HCT116 (cell line): Measurements from ENCODE around the gene TCF7L2. TPM values are rescaled to one million over a fixed set of nuclear protein-coding genes. Genes with fewer than 3 reads are reported as not detected.

Experiments used
- ATAC-seq: fragments of 200-7000 bp; cut with Tn5 transposase; 2 replicates; pipeline ENCODE4 v1.9.1; 2020; ENCODE audit warnings: mild to moderate bottlenecking, moderate library complexity
- BruUV-seq: library from RNA; stranded (reverse); fragments of 400-500 nt; replicated peaks from 2 replicates; lab custom pipeline; 2021; lab: Mats Ljungman, UMichigan
- CTCF ChIA-PET: fragments of 300-600 bp; sonication (Branson Sonifier 250); formaldehyde crosslinking; loops from one replicate; lab custom pipeline; 2021; ENCODE audit warnings: antibody characterized with exemption; lab: Charles Lee
- POLR2A ChIA-PET: fragments of 300-600, 350-600 bp; sonication (Branson Sonifier 250); formaldehyde crosslinking; loops from one replicate; lab custom pipeline; 2021; ENCODE audit warnings: antibody characterized with exemption; lab: Charles Lee
- RAD21 ChIA-PET, 2 experiments: fragments of 300-600 bp; sonication (Branson Sonifier 250); formaldehyde crosslinking; loops; one replicate each; lab custom pipeline; 2023; ENCODE audit warnings: low total read pairs in 2 of 2; ENCODE audit not compliant: uncharacterized antibody in 2 of 2, unreplicated experiment in 2 of 2, low non-redundant PET in 1 of 2; lab: Charles Lee
- DNase-seq: peaks from one replicate; pipeline ENCODE4 v3.0.0-alpha.2; 2010; ENCODE audit warnings: low read depth, low spot score
- H2AFZ ChIP-seq: fragments of 200-600 bp; shearing (Covaris generic), sonication (generic); 2 replicates; pipeline ENCODE4 v1.6.1; 2017; ENCODE audit warnings: low read depth, mixed run types, mixed read lengths, antibody characterized with exemption, low read length; ENCODE audit not compliant: poor library complexity, severe bottlenecking
- H3K27ac ChIP-seq: 2 replicates; pipeline ENCODE4 v1.5.1; 2012; ENCODE audit warnings: low read depth, low read length
- H3K27me3 ChIP-seq: fragments of 200-600 bp; sonication (generic); 2 replicates; pipeline ENCODE4 v1.6.1; 2016; ENCODE audit warnings: mixed run types, low read length, mixed read lengths; ENCODE audit not compliant: insufficient read depth
- H3K36me3 ChIP-seq, 2 experiments: fragments of 200-500 bp in 1 of 2; fragments of 200-600 bp in 1 of 2; sonication (Bioruptor generic) in 1 of 2; sonication (generic) in 1 of 2; 2 replicates each; pipeline versions ENCODE4 v1.5.1 to v1.6.1; 2014 to 2016; ENCODE audit warnings: low read length in 2 of 2, inconsistent platforms in 1 of 2, mixed read lengths in 1 of 2, mixed run types in 1 of 2; ENCODE audit not compliant: insufficient read depth in 2 of 2, control insufficient read depth in 1 of 2
- H3K4me1 ChIP-seq, 2 experiments: fragments of 200-600 bp in 1 of 2; sonication (generic) in 1 of 2; 2 replicates each; pipeline versions ENCODE4 v1.5.1 to v1.6.1; 2012 to 2017; ENCODE audit warnings: low read length in 2 of 2, inconsistent platforms in 1 of 2, mild to moderate bottlenecking in 1 of 2, mixed read lengths in 1 of 2, mixed run types in 1 of 2, moderate library complexity in 1 of 2; ENCODE audit not compliant: insufficient read depth in 2 of 2, control insufficient read depth in 1 of 2
- H3K4me2 ChIP-seq: fragments of 200-600 bp; sonication (generic); 2 replicates; pipeline ENCODE4 v1.6.1; 2017; ENCODE audit warnings: mixed run types, low read length, mixed read lengths
- H3K4me3 ChIP-seq, 2 experiments: fragments of 200-600 bp in 1 of 2; sonication (generic) in 1 of 2; replicated peaks in 1 of 2; 2 replicates each; pipeline ENCODE4 v1.5.1; 2011 to 2016; ENCODE audit warnings: low read length in 2 of 2, control low read depth in 1 of 2, low read depth in 1 of 2, mild to moderate bottlenecking in 1 of 2, mixed read lengths in 1 of 2, mixed run types in 1 of 2
- H3K79me2 ChIP-seq: fragments of 200-600 bp; sonication (generic); 2 replicates; pipeline ENCODE4 v1.6.1; 2017; ENCODE audit warnings: mild to moderate bottlenecking, mixed run types, low read length, moderate library complexity, mixed read lengths; ENCODE audit not compliant: insufficient read depth
- H3K9ac ChIP-seq: fragments of 200-600 bp; sonication (generic); 2 replicates; pipeline ENCODE4 v1.6.1; 2016; ENCODE audit warnings: low read length, mixed read lengths
- H3K9me2 ChIP-seq: fragments of 200-600 bp; sonication (generic), shearing (Covaris generic); 2 replicates; pipeline ENCODE4 v1.6.1; 2017; ENCODE audit warnings: mixed run types, mild to moderate bottlenecking, moderate library complexity; ENCODE audit not compliant: insufficient read depth
- H3K9me3 ChIP-seq, 2 experiments: fragments of 200-500 bp in 1 of 2; fragments of 200-600 bp in 1 of 2; sonication (Bioruptor generic) in 1 of 2; sonication (generic) in 1 of 2; 2 replicates each; pipeline ENCODE4 v1.6.1; 2014 to 2017; ENCODE audit warnings: low read length in 2 of 2, mixed read lengths in 2 of 2, inconsistent platforms in 1 of 2, low read depth in 1 of 2, mild to moderate bottlenecking in 1 of 2, mixed run types in 1 of 2, moderate library complexity in 1 of 2; ENCODE audit not compliant: control insufficient read depth in 1 of 2, insufficient read depth in 1 of 2
- H4K20me1 ChIP-seq: fragments of 200-600 bp; sonication (generic), shearing (Covaris generic); 2 replicates; pipeline ENCODE4 v1.6.1; 2017; ENCODE audit warnings: mixed run types, mild to moderate bottlenecking, moderate library complexity; ENCODE audit not compliant: insufficient read depth
- ATF3 ChIP-seq: IDR thresholded peaks from 2 replicates; pipeline ENCODE4 v1.6.1; 2012
- CBX3 ChIP-seq: IDR thresholded peaks from 2 replicates; pipeline ENCODE4 v1.6.1; 2012; ENCODE audit warnings: low read depth
- CTCF ChIP-seq, 3 experiments: fragments of 200-600 bp in 1 of 3; sonication (generic) in 1 of 3; IDR thresholded peaks in 2 of 3; conservative IDR thresholded peaks in 1 of 3; 2 replicates each; pipeline ENCODE4 v1.5.1; 2012 to 2017; ENCODE audit warnings: low read depth in 2 of 3, low read length in 2 of 3, antibody characterized with exemption in 1 of 3, borderline replicate concordance in 1 of 3, control low read depth in 1 of 3, mild to moderate bottlenecking in 1 of 3, mixed read lengths in 1 of 3, mixed run types in 1 of 3, moderate library complexity in 1 of 3; ENCODE audit not compliant: insufficient read depth in 1 of 3
- EGR1 ChIP-seq: IDR thresholded peaks from 2 replicates; pipeline ENCODE4 v1.6.1; 2012; ENCODE audit warnings: low read depth
- ELF1 ChIP-seq: IDR thresholded peaks from 2 replicates; pipeline ENCODE4 v1.6.1; 2012; ENCODE audit warnings: low read depth, borderline replicate concordance
- EZH2phosphoT487 ChIP-seq: fragments of 200-600 bp; IDR thresholded peaks from 2 replicates; pipeline ENCODE4 v1.6.1; 2018; ENCODE audit warnings: antibody characterized with exemption, borderline replicate concordance
- FOSL1 ChIP-seq: IDR thresholded peaks from 2 replicates; pipeline ENCODE4 v1.6.1; 2012; ENCODE audit warnings: low read depth
- JUND ChIP-seq: IDR thresholded peaks from 2 replicates; pipeline ENCODE4 v1.6.1; 2012
- POLR2A ChIP-seq: IDR thresholded peaks from 2 replicates; pipeline ENCODE4 v1.7.0; 2011; ENCODE audit warnings: borderline replicate concordance; ENCODE audit not compliant: insufficient read depth, insufficient read length; ENCODE audit errors: extremely low read depth
- SIN3A ChIP-seq: IDR thresholded peaks from 2 replicates; pipeline ENCODE4 v1.6.1; 2012; ENCODE audit warnings: low read depth
- SP1 ChIP-seq: IDR thresholded peaks from 2 replicates; pipeline ENCODE4 v1.6.1; 2012; ENCODE audit warnings: low read depth
- SRF ChIP-seq: IDR thresholded peaks from 2 replicates; pipeline ENCODE4 v1.6.1; 2012; ENCODE audit warnings: low read depth
- ZFX ChIP-seq: fragments of 450-650 bp; IDR thresholded peaks from 2 replicates; pipeline ENCODE4 v1.6.1; 2017
- intact Hi-C: fragments of 100-400 bp; cut with micrococcal nuclease; formaldehyde crosslinking; loops from 2 replicates; pipeline ENCODE4 v1.10.0; 2022
- total RNA-seq: library from RNA; stranded (reverse); gene quantifications from one replicate; pipeline ENCODE4 v1.2.1, GENCODE V29; 2021; ENCODE audit not compliant: unreplicated experiment
- TF ChIP-seq, protein P1 (sequence below): IDR thresholded peaks from 2 replicates; pipeline ENCODE4 v1.6.1; 2011; ENCODE audit warnings: mild to moderate bottlenecking, low read length, moderate library complexity; ENCODE audit not compliant: insufficient replicate concordance; ENCODE audit errors: extremely low read depth

The TCF7L2 gene
- total RNA-seq, 1 experiment from 2014 or later: 164 TPM

DNA sequence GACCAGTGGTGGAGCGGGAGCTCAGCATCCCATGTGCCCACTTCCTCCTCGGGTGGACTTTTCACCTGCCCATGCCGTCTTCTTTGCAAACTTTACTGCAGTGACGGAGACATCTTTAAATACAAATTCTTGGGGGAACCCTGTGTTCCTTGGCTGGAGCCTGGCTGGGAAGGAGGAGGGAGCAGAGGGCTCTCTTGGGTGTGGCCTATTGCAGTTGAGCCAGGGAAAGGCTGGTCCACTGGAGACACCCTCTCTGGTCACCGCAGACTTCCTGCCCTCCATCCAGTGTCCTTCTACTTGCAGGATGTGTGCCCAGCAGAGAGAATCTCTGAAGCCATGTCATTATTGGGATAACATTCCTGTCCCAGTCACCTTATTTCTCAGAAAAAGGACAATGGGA, 67.3 kb downstream of the TCF7L2 start:
- H3K36me3 ChIP-seq: peaks cover 12 to 29% of the 10 kb centered on the region in 2 experiments
- H3K27ac ChIP-seq: no peak overlapping the region
- H3K9ac ChIP-seq: no peak overlapping the region
- BruUV-seq: no TSS peak
- CTCF ChIA-PET: no interaction called here
- TF ChIP-seq ZFX (no peak), ATF3 (no peak), FOSL1 (no peak), EGR1 (no peak), SP1 (no peak), CBX3 (no peak), JUND (no peak), EZH2phosphoT487 (no peak), SIN3A (no peak), SRF (no peak)
- H3K4me2 ChIP-seq: no peak overlapping the region
- no peaks in the 10 kb centered on the region for H3K9me3 ChIP-seq
- no peaks in the 10 kb centered on the region for H3K27me3 ChIP-seq
- POLR2A ChIA-PET: no interaction called here
- DNase-seq (no peak), ATAC-seq (peak; percentile 38; the same call in 1 of the 2 replicates)
- RAD21 ChIA-PET: no interaction called here
- no peak overlapping the region for H2AFZ ChIP-seq
- H4K20me1 ChIP-seq: peaks cover 36% of the 10 kb centered on the region
- peaks cover 100% of the 10 kb centered on the region for H3K79me2 ChIP-seq
- peaks cover 34 to 52% of the 10 kb centered on the region in 2 experiments for H3K4me1 ChIP-seq
- intact Hi-C loops: no loop called here
- no peak overlapping the region for H3K4me3 ChIP-seq
- H3K9me2 ChIP-seq: no peaks in the 10 kb centered on the region

GRCh38 chr10:113018034-113018433, 68.0 kb downstream of the TCF7L2 start:
- Histone ChIP-seq H3K4me1 (peaks cover 40 to 58% of the 10 kb centered on the region in 2 experiments), H3K9me2 (no peaks in the 10 kb centered on the region)
- TF ChIP-seq, protein P1, sequence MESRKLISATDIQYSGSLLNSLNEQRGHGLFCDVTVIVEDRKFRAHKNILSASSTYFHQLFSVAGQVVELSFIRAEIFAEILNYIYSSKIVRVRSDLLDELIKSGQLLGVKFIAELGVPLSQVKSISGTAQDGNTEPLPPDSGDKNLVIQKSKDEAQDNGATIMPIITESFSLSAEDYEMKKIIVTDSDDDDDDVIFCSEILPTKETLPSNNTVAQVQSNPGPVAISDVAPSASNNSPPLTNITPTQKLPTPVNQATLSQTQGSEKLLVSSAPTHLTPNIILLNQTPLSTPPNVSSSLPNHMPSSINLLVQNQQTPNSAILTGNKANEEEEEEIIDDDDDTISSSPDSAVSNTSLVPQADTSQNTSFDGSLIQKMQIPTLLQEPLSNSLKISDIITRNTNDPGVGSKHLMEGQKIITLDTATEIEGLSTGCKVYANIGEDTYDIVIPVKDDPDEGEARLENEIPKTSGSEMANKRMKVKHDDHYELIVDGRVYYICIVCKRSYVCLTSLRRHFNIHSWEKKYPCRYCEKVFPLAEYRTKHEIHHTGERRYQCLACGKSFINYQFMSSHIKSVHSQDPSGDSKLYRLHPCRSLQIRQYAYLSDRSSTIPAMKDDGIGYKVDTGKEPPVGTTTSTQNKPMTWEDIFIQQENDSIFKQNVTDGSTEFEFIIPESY: no peak
- no peak for TF ChIP-seq POLR2A
- TF ChIP-seq CTCF (IDR thresholded peaks at IDR 0.05 in 2 of 3, conservative IDR thresholded peaks at IDR 0.05 in 1 of 3; ENCODE audit: borderline replicate concordance in 1 of 3, insufficient read depth in 1 of 3, low read depth in 2 of 3, low read length in 2 of 3): no peak
- TF ChIP-seq ELF1: no peak
- TF ChIP-seq CBX3: no peak
- TF ChIP-seq ATF3: no peak
- TF ChIP-seq SP1: no peak

More at GRCh38 chr10:113018034-113018433, 68.0 kb downstream of the TCF7L2 start:
- H2AFZ ChIP-seq: no peak overlapping the region
- no peak overlapping the region for H3K4me2 ChIP-seq
- CTCF ChIA-PET: no interaction called here
- peaks cover 100% of the 10 kb centered on the region for H3K79me2 ChIP-seq
- ATAC-seq: no peak
- BruUV-seq: no TSS peak
- intact Hi-C loops: no loop called here
- H3K9me3 ChIP-seq: no peaks in the 10 kb centered on the region
- H4K20me1 ChIP-seq: peaks cover 32% of the 10 kb centered on the region
- H3K9ac ChIP-seq: no peak overlapping the region
- no peak for DNase-seq
- H3K27me3 ChIP-seq: no peaks in the 10 kb centered on the region
- H3K36me3 ChIP-seq: peaks cover 12 to 29% of the 10 kb centered on the region in 2 experiments
- no peak overlapping the region for H3K4me3 ChIP-seq
- RAD21 ChIA-PET: no interaction called here
- H3K27ac ChIP-seq: no peak overlapping the region
- POLR2A ChIA-PET: interaction anchor here (0.6 kb wide), 1 partner anchor 57 kb away, joined by 5 read pairs; no protein-coding TSS in a partner anchor
